Esophagus (tissue), 2 donors: ENCODE measurements around the gene LARGE1. TPM values are rescaled to one million over a fixed set of nuclear protein-coding genes. Genes with fewer than 3 reads are reported as not detected.

Experiments used
- H3K27ac ChIP-seq, 2 donors: one replicate each; pipeline ENCODE4 v1.5.1; 2013; ENCODE audit warnings: low read depth in 2 of 2, mild to moderate bottlenecking in 2 of 2, inconsistent platforms in 1 of 2, low read length in 1 of 2, moderate library complexity in 1 of 2
- H3K27me3 ChIP-seq, 2 donors: one replicate each; pipeline ENCODE4 v1.6.1; 2013; ENCODE audit warnings: low read length in 2 of 2, control low read depth in 1 of 2, mild to moderate bottlenecking in 1 of 2; ENCODE audit not compliant: insufficient read depth in 2 of 2, control insufficient read depth in 1 of 2
- H3K36me3 ChIP-seq, 2 donors: one replicate each; pipeline ENCODE4 v1.6.1; 2013; ENCODE audit warnings: low read length in 1 of 2; ENCODE audit not compliant: control insufficient read depth in 2 of 2, insufficient read depth in 2 of 2
- H3K4me1 ChIP-seq, 2 donors: one replicate each; pipeline ENCODE4 v1.6.1; 2013; ENCODE audit warnings: low read length in 1 of 2; ENCODE audit not compliant: control insufficient read depth in 2 of 2, insufficient read depth in 2 of 2
- H3K4me3 ChIP-seq, 2 donors: one replicate each; pipeline ENCODE4 v1.5.1; 2013; ENCODE audit warnings: low read length in 2 of 2, mild to moderate bottlenecking in 2 of 2, low read depth in 1 of 2, moderate library complexity in 1 of 2
- H3K9me3 ChIP-seq, 2 donors: one replicate each; pipeline ENCODE4 v1.6.1; 2013; ENCODE audit warnings: mild to moderate bottlenecking in 2 of 2, low read depth in 1 of 2, low read length in 1 of 2, moderate library complexity in 1 of 2; ENCODE audit not compliant: control insufficient read depth in 2 of 2, insufficient read depth in 1 of 2
- WGBS, 2 donors: extraction: QIAGEN DNeasy Blood & Tissue Kit; methylation state at CpG; one replicate each; pipeline ENCODE4 v1.1.7; 2013; 5-methylcytosine and 5-hydroxymethylcytosine counted together
- polyA plus RNA-seq, 2 donors: library from polyadenylated mRNA; stranded (reverse); fragments of 200-250 nt; gene quantifications; one replicate each; pipeline ENCODE4 v1.2.3, GENCODE V29; 2013
- donor health status: healthy with polysubstance abuse.
- donor health status: Bipolar disorder and iron deficiency.

Gene LARGE1
- polyA plus RNA-seq, 2 donors, result 2.0 to 2.5 TPM

DNA sequence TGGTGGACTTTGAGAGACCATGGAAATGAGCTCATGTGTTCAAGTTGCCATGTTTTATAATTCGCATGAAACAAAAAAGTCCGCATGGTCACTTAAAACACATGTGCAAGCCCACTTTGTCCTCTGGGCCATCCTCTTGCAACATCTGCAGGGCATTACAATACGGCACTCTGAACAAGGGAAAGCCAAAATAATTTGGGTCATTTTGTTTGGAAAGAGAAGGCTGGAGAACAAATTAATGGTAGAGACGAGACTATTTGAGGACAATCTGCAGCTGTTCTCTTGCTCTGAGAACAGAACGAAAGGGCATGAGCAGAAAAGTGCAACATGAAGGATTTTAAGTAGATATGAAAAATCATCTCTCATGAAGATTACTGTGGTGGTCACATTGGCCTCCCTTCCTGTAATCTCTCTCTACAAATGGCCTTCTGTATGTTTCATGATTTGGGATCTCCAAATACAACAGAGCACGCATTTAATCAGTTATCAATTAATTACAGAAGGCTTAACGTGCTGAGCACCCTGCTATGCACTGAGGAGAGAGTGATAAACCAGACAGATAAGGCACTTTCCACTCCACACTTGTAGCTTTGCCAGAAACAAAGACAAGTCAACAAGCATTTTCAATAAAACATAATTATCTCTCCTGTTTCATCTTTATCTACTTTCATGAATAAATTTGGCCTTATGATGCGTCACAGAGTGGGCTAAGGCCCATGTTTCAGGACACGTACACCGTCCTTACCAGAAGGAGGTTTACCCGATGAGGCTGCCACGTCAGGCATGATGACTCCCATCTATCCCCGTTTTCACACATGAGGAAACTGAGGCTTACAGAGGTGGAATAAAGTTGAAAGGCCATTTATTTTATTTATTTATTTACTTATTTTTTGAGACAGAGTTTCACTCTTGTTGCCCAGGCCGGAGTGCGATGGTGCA is 384.1 kb downstream of the LARGE1 start:
- 83 to 86% methylated on average over 15 of the region's 15 CpGs for WGBS, 2 donors
- Histone ChIP-seq H3K4me3 (no peak overlapping the region), H3K36me3 (no peaks in the 10 kb centered on the region), H3K4me1 (no peaks in the 10 kb centered on the region), H3K27ac (no peak overlapping the region), H3K27me3 (no peaks in the 10 kb centered on the region), H3K9me3 (no peaks in the 10 kb centered on the region)

- 67 to 79% methylated on average over 9 of the region's 9 CpGs for WGBS, 2 donors
- H3K4me1 ChIP-seq, result peaks cover 0 to 3% of the 10 kb centered on the region in 2 donors
- no peaks in the 10 kb centered on the region for H3K36me3 ChIP-seq
- H3K27me3 ChIP-seq, result no peaks in the 10 kb centered on the region
- H3K27ac ChIP-seq, result no peak overlapping the region
- no peaks in the 10 kb centered on the region for H3K9me3 ChIP-seq
- H3K4me3 ChIP-seq, result no peak overlapping the region
Observed at GRCh38 chr22:33529424-33530113, 390.7 kb downstream of the LARGE1 start.

DNA sequence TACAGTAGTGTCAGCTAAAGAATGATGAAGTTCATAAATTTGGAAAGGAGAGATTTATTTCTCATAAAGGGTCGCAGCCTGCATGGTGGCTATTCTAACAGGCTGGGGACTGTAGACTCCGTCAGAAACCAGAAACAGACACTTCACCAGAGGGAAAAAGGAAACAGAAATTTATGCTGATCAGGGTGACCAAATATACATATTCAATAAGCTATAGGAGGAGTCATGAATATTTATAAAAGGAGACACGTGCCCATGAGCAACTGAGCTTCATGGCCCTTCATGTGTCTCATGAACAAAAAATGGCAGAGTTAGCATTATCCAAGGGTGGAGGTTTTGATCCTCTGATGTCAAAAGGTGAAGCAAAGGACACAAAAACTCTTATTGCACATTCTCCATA is 392.1 kb downstream of the LARGE1 start:
- WGBS, 2 donors, result 78 to 79% methylated on average over 3 of the region's 3 CpGs
- H3K36me3 ChIP-seq, result no peaks in the 10 kb centered on the region

DNA sequence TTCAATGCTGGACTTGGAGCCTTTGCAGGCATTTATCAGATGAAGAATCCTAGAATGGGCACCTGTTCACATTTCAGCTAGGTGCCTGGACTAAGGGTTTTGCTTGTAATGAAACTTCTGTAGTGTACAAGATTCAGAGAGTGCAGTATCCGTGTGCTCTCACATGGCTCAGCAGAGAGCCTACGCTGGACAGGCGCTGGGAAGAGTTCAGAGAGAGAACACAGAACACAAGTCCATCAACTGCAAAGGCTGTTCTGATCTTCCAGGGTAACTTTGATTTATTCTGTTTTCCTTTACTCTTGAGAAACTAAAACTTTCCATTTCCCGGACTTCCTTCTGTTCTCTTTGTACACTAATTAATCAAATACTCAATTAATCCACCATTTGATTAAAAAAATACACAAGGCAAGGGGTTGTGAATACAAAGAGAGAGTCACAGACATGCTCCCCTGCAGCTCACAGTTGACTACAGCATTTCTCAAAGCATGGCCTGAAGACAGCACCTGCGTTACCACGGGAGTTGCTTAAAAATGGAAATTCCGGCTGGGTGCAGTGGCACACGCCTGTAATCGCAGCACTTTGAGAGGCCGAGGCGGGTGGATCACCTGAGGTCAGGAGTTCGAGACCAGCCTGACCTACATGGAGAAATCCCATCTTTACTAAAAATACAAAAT is 393.7 kb downstream of the LARGE1 start:
- peaks cover 0 to 3% of the 10 kb centered on the region in 2 donors for H3K4me1 ChIP-seq
- H3K4me3 ChIP-seq, result no peak overlapping the region
- H3K9me3 ChIP-seq, result no peaks in the 10 kb centered on the region
- no peaks in the 10 kb centered on the region for H3K36me3 ChIP-seq
- 84 to 90% methylated on average over 12 of the region's 12 CpGs for WGBS, 2 donors
- no peaks in the 10 kb centered on the region for H3K27me3 ChIP-seq
- H3K27ac ChIP-seq, result no peak overlapping the region

More for the DNA sequence above, 392.1 kb downstream of the LARGE1 start:
- H3K9me3 ChIP-seq, result no peaks in the 10 kb centered on the region
- no peak overlapping the region for H3K27ac ChIP-seq
- no peak overlapping the region for H3K4me3 ChIP-seq
- H3K27me3 ChIP-seq, result no peaks in the 10 kb centered on the region
- H3K4me1 ChIP-seq, result peaks cover 0 to 3% of the 10 kb centered on the region in 2 donors

DNA sequence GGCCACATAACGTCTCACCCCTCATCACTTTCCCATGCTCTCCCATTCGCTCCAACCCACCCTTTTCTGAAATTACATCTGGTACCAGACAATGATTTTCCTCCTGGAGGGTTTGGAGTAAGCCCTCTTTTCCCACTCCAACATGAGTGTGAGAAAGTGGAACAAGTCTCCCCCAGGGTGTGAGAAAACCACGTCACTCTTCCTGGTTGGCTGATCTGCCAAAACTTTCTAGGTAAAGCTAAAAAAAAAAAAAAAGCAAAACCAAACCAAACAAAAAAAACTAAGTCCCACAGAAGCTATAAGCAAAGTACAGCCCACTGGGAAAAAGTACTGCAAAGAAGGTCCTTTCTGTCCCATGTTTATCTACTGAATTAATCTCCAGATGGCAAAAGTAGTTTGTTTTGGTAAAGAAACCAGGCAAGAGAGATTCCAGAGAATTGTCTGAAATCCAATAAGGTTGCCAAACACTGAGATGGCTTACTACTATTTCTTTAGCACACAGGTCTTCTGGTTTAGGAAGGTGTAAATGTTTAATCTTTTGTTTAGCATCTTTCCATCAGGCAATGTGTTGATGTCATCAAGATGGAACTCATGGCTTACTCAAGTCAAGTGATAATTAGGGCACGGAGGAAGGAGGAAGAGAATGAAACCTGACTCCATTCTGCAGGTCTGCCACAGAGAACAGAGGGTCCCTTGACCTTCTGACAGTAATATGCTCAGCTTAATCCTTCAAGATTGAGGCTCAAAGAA is 395.6 kb downstream of the LARGE1 start:
- Histone ChIP-seq H3K4me1 (peaks cover 0 to 3% of the 10 kb centered on the region in 2 donors), H3K9me3 (peaks cover 3 to 5% of the 10 kb centered on the region in 2 donors), H3K27ac (no peak overlapping the region), H3K4me3 (no peak overlapping the region), H3K27me3 (no peaks in the 10 kb centered on the region), H3K36me3 (no peaks in the 10 kb centered on the region)
- 57 to 76% methylated on average over 4 of the region's 4 CpGs for WGBS, 2 donors

DNA sequence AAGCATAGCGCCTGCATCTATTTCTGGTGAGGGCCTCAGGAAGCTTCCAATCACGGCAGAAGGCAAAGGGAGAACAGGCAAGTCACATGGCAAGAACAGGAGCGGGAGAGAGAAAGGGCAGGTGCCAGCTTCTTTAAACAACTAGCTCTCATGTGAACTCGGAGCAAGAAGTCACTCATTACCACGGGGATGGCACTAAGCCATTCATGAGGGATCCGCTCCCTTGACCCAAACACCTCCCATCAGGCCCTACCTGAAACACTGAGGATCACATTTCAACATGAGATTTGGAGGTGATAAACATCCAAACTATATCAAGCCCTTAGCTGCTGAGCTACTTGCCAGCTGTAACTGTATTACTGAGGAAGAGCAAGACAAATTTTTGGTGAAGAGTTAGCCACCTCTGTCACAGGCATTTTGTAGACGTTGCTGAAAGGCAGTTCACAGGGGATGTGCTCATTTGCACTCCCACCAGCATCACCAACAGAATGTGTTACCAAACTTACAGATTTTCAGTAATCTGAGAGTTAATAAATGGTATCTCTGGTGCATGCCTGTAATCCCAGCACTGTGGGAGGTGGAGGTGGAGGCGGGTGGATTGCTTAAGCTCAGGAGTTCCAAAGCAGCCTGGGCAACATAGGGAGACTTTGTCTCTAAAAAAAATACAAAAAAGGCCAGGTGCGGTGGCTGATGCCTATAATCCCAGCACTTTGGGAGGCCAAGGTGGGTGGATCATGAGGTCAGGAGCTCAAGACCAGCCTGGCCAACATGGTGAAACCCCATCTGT is 398.2 kb downstream of the LARGE1 start:
- no peaks in the 10 kb centered on the region for H3K27me3 ChIP-seq
- peaks cover 3 to 5% of the 10 kb centered on the region in 2 donors for H3K9me3 ChIP-seq
- H3K36me3 ChIP-seq, result no peaks in the 10 kb centered on the region
- H3K27ac ChIP-seq, result no peak overlapping the region
- 90 to 93% methylated on average over 9 of the region's 9 CpGs for WGBS, 2 donors
- no peaks in the 10 kb centered on the region for H3K4me1 ChIP-seq
- no peak overlapping the region for H3K4me3 ChIP-seq

- Histone ChIP-seq H3K36me3 (no peaks in the 10 kb centered on the region), H3K27me3 (no peaks in the 10 kb centered on the region), H3K27ac (no peak overlapping the region), H3K4me1 (no peaks in the 10 kb centered on the region), H3K9me3 (peaks cover 3 to 5% of the 10 kb centered on the region in 2 donors), H3K4me3 (no peak overlapping the region)
- WGBS, 2 donors, result 92 to 94% methylated on average over 8 of the region's 8 CpGs
Observed at GRCh38 chr22:33520904-33521780, 399.1 kb downstream of the LARGE1 start.
